ENCODE results near the gene ACIN1.

Gene ACIN1

DNA sequence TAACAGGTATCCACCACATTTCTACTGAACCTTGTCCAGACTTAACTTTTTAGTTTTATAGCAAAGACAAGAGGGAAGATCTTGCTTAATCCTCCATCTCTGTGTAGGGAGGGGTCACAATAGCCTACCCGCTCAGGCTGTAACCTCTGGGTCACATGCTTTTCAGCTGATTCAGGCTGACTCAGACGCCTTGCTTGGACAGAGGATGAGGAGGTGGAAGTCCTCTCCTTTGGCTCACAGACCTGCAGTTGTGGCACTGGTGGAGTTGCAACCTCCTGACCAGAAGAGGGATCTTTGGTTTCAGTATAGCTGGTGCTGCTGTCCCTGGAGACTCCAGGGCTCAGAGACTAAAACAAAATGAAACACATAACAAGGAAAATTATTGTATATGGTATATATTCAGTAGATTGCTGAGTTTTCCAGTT lies 16.2 kb downstream of the ACIN1 start:
- ChIA-PET CTCF (interaction anchor here (2.1 to 8.1 kb wide), 9 partner anchors 10 to 96 kb away, joined by 7 to 79 read pairs (median 25); partner anchors contain the start of genes ACIN1, AJUBA, C14orf119 and CDH24), POLR2A (no interaction called here)
- TF ChIP-seq, protein P1, sequence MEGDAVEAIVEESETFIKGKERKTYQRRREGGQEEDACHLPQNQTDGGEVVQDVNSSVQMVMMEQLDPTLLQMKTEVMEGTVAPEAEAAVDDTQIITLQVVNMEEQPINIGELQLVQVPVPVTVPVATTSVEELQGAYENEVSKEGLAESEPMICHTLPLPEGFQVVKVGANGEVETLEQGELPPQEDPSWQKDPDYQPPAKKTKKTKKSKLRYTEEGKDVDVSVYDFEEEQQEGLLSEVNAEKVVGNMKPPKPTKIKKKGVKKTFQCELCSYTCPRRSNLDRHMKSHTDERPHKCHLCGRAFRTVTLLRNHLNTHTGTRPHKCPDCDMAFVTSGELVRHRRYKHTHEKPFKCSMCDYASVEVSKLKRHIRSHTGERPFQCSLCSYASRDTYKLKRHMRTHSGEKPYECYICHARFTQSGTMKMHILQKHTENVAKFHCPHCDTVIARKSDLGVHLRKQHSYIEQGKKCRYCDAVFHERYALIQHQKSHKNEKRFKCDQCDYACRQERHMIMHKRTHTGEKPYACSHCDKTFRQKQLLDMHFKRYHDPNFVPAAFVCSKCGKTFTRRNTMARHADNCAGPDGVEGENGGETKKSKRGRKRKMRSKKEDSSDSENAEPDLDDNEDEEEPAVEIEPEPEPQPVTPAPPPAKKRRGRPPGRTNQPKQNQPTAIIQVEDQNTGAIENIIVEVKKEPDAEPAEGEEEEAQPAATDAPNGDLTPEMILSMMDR (IDR thresholded peaks at IDR 0.05; ENCODE audit: control extremely low read depth, extremely low read depth, low read depth, missing control alignments) = no peak
- DNase-seq (ENCODE audit: extremely low spot score) = no peak

DNA sequence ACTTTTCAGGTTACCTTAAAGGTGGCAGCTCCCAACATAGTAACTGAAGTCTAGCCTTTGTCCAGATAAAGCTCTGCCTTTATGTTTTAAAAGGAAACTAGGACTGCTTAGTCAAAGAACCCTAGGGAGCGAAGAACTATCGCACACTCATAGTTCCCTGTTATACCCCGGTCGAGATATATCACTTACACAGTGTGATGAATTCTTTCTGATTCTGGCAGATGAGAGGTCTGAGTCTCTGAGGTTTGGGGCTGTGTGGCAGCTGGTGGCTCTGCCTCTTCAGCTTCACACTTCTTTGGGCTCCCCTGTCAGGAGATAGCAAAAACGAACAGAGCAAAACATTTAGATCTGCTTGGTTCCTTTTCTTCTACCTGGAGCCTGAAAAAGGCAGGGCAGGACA lies 17.0 kb downstream of the ACIN1 start:
- TF ChIP-seq, protein P1 (IDR thresholded peaks at IDR 0.05; ENCODE audit: control extremely low read depth, extremely low read depth, low read depth, missing control alignments) = no peak
- CTCF ChIA-PET = interaction anchor here (1.1 to 8.1 kb wide), 19 partner anchors 8 to 507 kb away, joined by 3 to 79 read pairs (median 8); partner anchors contain the start of genes ACIN1, AJUBA, C14orf119 and CDH24
- no peak for DNase-seq (ENCODE audit: extremely low spot score)
- POLR2A ChIA-PET = no interaction called here

DNA sequence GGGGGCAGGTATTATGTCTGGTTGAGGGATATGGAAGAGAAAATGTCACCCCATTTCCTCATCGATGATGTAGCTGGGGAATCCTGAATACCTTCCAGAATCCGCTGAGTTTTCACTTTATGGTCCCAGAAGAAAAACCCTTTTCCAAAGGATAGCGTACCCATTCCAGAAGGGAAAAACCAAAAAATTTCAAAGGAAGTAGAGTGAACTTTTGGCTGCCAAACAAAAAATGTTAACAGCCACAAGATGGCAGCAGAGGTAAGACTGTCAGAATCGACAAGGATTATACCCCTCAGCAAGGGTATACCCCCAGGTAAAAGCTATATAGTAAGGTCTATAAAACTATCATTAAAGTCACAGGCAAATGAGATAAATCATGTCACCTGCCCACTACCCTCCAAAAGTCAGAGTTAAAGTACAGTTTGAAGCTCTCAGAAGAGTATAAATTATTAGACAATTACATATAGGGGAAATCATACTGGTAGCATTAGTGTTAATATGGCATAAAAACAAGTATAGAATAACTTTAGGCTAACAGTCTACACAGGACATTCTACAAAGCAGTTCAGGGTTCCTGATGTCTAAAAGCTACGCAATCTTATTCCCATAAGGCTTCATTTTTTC lies 18.0 kb downstream of the ACIN1 start:
- POLR2A ChIA-PET = interaction anchor here (0.8 kb wide), 1 partner anchor 18 kb away, joined by 3 read pairs; the partner anchor contains the start of genes ACIN1 and C14orf119
- TF ChIP-seq, protein P1 (IDR thresholded peaks at IDR 0.05; ENCODE audit: control extremely low read depth, extremely low read depth, low read depth, missing control alignments) = peak; percentile 47
- no peak for DNase-seq (ENCODE audit: extremely low spot score)
- CTCF ChIA-PET = interaction anchor here (0.8 to 8.1 kb wide), 30 partner anchors 8 to 506 kb away, joined by 3 to 79 read pairs (median 5); partner anchors contain the start of genes ACIN1, AJUBA, C14orf119 and CDH24

DNA sequence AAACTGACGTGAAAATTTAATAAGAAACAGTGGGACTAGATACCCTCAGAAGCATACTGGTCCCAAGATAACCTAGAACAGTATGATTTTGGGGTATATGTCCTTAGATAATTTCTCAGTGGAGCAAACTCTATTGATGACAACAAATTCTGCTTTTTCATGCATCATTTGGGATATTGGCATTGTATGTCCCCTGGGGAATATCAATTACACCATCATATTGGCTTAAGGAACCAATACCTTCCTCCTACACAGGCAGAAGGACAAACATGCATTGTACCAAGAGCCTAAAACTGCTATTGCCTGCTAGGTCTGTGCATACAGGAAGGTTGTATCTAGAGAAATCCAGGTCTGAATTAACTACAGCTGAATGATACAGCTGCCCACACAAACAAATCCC lies 20.0 kb downstream of the ACIN1 start:
- no peak for DNase-seq (ENCODE audit: extremely low spot score)
- POLR2A ChIA-PET = no interaction called here
- TF ChIP-seq, protein P1 (IDR thresholded peaks at IDR 0.05; ENCODE audit: control extremely low read depth, extremely low read depth, low read depth, missing control alignments) = no peak
- CTCF ChIA-PET = interaction anchor here (1.1 to 8.1 kb wide), 5 partner anchors 17 to 112 kb away, joined by 3 to 79 read pairs (median 6); partner anchors contain the start of gene CDH24

DNA sequence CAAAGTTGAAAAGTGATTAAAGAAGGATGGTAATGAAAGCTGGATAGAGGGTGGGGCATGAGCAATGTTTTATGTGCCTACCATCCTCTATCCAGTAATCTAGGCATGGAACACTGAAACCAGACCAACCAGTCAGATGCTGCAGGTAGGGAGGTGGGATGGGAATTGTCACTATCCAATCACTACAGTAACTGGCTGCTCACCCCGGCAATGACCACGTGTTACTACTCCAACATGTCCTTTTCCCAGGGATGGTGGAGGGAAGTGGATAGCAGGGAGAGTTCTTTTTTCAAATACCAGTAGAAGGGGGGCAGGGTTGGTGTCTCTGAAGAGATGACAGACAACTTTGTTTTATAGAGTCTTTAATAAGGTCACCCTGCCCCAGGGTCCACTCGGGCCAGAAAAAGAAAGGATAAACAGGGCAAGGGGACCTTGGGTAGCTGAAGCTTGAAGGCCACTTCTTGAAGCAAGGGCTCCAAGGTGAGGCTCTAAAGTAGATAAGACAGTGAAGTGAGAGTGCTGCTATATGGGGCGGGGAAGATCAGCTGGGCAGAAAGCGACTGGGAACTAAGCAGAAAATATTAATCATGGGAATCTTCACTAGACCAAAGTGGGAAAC lies 22.9 kb downstream of the ACIN1 start:
- POLR2A ChIA-PET = interaction anchor here (1.3 kb wide), 1 partner anchor 23 kb away, joined by 7 read pairs; the partner anchor contains the start of genes ACIN1 and C14orf119
- DNase-seq (ENCODE audit: extremely low spot score) = no peak
- CTCF ChIA-PET = interaction anchor here (0.6 to 3.9 kb wide), 15 partner anchors 12 to 308 kb away, joined by 3 to 50 read pairs (median 8); partner anchors contain the start of genes ACIN1, AJUBA, C14orf119 and CDH24
- TF ChIP-seq, protein P1 (IDR thresholded peaks at IDR 0.05; ENCODE audit: control extremely low read depth, extremely low read depth, low read depth, missing control alignments) = no peak

DNA sequence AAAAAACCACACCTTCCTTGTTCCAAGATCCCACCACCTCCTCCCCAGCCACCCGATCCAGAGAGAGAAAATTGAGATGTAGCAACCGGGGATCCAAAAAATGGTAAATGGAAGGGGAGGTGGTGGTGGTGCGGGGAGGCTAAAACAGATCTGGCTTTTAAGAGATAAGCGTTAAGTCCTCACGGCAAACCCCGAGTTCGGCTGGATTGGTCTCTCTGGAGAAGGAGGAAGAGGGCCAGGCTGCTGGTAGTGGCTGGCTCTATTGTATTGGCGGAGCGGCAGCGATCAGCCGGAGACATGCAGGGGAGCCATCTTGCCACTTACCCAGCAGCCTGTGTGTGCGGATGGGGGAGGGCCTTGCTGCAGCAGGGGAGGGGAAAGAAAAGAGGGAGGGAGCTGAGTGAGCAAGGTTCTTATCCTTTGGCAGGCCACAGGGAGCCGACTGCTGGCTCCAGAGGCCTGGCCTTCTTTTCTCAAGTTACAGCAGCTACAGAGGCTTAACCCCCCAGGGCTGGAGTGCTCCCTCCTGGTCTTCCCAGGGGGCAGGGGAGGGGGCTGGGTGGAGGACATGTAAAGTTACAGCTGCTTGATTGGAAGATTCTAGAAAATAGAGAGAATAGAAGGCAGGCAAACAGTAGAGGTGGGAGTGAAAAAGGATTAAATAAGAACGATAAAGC lies 23.6 kb downstream of the ACIN1 start:
- peak; percentile 88 for DNase-seq (ENCODE audit: extremely low spot score)
- CTCF ChIA-PET = interaction anchor here (0.6 to 3.9 kb wide), 17 partner anchors 11 to 308 kb away, joined by 3 to 50 read pairs (median 7); partner anchors contain the start of genes ACIN1, AJUBA, CDH24 and PPP1R3E
- POLR2A ChIA-PET = interaction anchor here (1.3 kb wide), 1 partner anchor 23 kb away, joined by 7 read pairs; the partner anchor contains the start of genes ACIN1 and C14orf119
- TF ChIP-seq, protein P1 (IDR thresholded peaks at IDR 0.05; ENCODE audit: control extremely low read depth, extremely low read depth, low read depth, missing control alignments) = no peak
